Right lobe of liver (tissue), 4 donors: ENCODE results near the gene PHEX.

Experiments
- CTCF ChIP-seq, 4 donors: fragments of 200-600 bp in 3 of 4; fragments of 450-650 bp in 1 of 4; IDR thresholded peaks; one replicate each; pipeline versions ENCODE4 v1.5.1 to v1.8.0; 2016 to 2022; ENCODE audit warnings: antibody characterized with exemption in 4 of 4, mild to moderate bottlenecking in 2 of 4
- POLR2A ChIP-seq: fragments of 450-650 bp; IDR thresholded peaks from one replicate; pipeline ENCODE4 v1.6.1; 2017; ENCODE audit warnings: antibody characterized with exemption, mild to moderate bottlenecking
- donor health status: DM: no; HTN: no; CAD: no.
- donor health status: DM: no; HTN: no; CAD: no.
- donor health status: DM: no; HTN: yes; CAD: no.

GRCh38 chrX:22186165-22186564, 154.0 kb downstream of the PHEX start:
- TF ChIP-seq CTCF (IDR thresholded peaks at IDR 0.05) = no peak
- TF ChIP-seq POLR2A = no peak
